Fibroblast of pulmonary artery (primary cell): ENCODE data around the gene NDC1.
"Not testable (repeated sequence)": the region's sequence is repeated elsewhere in the genome, so short reads cannot be mapped to it uniquely, and the experiment has no call there.

ENCODE experiments used
- DNase-seq: peaks from one replicate; pipeline ENCODE4 v3.0.0-alpha.2; 2010; ENCODE audit warnings: low read depth
- H3K4me3 ChIP-seq: replicated peaks from 2 replicates; pipeline ENCODE4 v1.5.1; 2011; ENCODE audit warnings: low read depth, mild to moderate bottlenecking, control low read depth, low read length, moderate library complexity
- CTCF ChIP-seq: IDR thresholded peaks from 2 replicates; pipeline ENCODE4 v1.5.1; 2011; ENCODE audit warnings: mild to moderate bottlenecking, control low read depth, low read length, inconsistent platforms; ENCODE audit errors: missing control alignments

NDC1 gene, protein sequence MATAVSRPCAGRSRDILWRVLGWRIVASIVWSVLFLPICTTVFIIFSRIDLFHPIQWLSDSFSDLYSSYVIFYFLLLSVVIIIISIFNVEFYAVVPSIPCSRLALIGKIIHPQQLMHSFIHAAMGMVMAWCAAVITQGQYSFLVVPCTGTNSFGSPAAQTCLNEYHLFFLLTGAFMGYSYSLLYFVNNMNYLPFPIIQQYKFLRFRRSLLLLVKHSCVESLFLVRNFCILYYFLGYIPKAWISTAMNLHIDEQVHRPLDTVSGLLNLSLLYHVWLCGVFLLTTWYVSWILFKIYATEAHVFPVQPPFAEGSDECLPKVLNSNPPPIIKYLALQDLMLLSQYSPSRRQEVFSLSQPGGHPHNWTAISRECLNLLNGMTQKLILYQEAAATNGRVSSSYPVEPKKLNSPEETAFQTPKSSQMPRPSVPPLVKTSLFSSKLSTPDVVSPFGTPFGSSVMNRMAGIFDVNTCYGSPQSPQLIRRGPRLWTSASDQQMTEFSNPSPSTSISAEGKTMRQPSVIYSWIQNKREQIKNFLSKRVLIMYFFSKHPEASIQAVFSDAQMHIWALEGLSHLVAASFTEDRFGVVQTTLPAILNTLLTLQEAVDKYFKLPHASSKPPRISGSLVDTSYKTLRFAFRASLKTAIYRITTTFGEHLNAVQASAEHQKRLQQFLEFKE

DNA sequence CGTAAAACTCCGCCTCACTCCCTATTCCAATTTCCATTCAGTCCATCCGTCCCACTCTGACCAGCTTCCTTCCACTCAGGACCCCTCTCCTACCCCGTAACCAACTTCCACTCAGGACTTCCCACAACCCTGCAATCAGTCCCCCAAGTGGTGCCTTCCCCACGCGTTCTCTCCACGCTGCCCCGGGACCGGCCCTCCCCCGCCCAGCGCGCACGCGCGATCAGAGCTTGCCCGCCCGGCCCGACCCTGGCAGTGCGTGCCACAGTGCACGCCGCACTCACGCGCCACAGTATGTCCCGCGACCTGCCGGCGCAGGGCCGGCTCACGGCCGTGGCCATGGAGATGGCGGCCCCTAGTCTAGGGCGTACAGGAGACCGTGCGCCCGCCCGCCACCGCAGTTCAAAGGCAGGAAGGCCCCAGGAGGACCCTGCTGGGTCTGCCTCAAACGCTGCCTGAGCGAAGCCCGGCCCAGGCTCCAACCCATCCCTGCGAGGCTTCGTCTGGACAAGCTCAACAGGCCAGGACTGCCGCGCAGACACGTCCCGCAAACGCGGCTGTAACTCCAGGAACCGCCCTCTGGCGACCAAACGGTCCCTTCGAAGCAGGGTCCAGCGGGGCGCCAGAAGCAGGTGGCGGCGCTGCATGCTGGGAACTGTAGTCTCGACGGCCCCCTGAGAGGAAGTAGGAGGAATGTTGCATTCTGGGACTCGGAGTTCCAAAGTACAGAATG lies at the start of gene NDC1:
Gene NDC1 (minus strand): TSS at position 373 of the 730 bp plus-strand sequence. CDS start 35 bp downstream, at position 338.
- DNase-seq: peak; percentile 97
- peak within 1 kb of the TSS; percentile 84 for H3K4me3 ChIP-seq
- TF ChIP-seq CTCF: no peak

DNA sequence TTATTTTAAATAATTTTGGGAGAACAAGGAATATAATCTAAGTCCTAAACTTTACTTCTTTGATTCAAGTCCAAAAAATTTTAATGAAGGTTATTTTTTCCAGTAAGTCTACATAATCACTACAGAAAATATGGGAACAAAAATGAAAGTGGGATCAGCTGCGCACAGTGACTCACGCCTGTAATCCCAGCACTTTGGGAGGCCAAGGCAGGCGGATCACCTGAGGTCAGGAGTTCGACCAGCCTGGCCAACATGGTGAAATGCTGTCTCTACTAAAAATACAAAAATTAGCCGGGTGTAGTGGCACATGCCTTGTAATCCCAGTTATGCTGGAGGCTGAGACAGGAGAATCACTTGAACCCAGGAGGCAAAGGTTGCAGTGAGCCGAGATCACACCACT lies 45.5 kb upstream of the NDC1 start:
- DNase-seq, H3K4me3 ChIP-seq: not testable (repeated sequence)

DNA sequence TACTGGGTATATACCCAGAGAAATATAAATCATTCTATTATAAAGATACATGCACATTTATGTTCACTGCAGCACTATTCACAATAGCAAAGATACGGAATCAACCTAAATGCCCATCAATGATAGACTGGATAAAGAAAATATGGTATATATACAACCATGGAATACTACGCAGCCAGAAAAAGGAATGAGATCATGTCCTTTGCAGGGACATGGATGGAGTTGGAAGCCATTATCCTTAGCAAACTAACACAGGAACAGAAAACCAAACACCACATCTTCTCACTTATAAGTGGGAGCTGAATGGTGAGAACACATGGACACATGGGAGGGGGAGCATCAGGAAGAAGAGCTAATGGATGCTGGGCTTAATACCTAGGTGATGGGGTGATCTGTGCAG lies 43.8 kb upstream of the NDC1 start:
- H3K4me3 ChIP-seq, DNase-seq: not testable (repeated sequence)

GRCh38 chr1:53878492-53879105 lies 40.5 kb upstream of the NDC1 start:
- H3K4me3 ChIP-seq: no peak overlapping the region
- peak; percentile 75 for DNase-seq
- TF ChIP-seq CTCF: peak; percentile 66

DNA sequence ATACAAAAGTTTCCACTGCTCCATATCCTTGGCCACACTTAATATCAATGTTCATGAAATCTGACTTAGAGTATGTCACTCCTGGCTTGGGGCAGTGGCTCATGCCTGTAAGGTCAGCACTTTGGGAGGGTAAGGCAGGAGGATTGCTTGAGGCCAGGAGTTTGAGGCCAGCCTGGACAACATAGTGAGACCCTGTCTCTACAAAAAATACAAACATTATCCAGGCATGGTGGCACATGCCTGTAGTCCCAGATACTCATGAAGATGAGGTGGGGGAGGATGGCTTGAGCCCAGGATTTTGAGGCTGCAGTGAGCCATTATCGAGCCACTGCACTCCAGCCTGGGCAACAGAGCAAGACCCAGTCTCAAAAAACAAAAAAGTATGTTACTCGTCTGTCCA lies 37.1 kb upstream of the NDC1 start:
- DNase-seq, H3K4me3 ChIP-seq: not testable (repeated sequence)

GRCh38 chr1:53871773-53872484 lies 33.8 kb upstream of the NDC1 start:
- TF ChIP-seq CTCF: no peak
- no peak overlapping the region for H3K4me3 ChIP-seq
- no peak for DNase-seq

GRCh38 chr1:53871221-53871620 lies 33.1 kb upstream of the NDC1 start:
- H3K4me3 ChIP-seq: no peak overlapping the region
- peak; percentile 13 for DNase-seq
- no peak for TF ChIP-seq CTCF
